SJSA1 (cell line): ENCODE results near the gene TMEFF2. TPM values are rescaled to one million over a fixed set of nuclear protein-coding genes. Genes with fewer than 3 reads are reported as not detected.

Experiments
- DNase-seq, 2 experiments: peaks; one replicate each; pipeline ENCODE4 v3.0.0-alpha.2; 2015 to 2020; ENCODE audit warnings: low spot score in 2 of 2, low read depth in 1 of 2
- H3K27ac ChIP-seq: fragments of 250-450 bp; sonication (Bioruptor Pico); 2 replicates; pipeline ENCODE4 v1.5.1; 2020; ENCODE audit warnings: mild to moderate bottlenecking, moderate library complexity
- H3K27me3 ChIP-seq: fragments of 250-450 bp; sonication (Bioruptor Pico); replicated peaks from 2 replicates; pipeline ENCODE4 v1.5.1; 2020; ENCODE audit warnings: mild to moderate bottlenecking, moderate library complexity
- H3K36me3 ChIP-seq: fragments of 250-450 bp; sonication (Bioruptor Pico); 2 replicates; pipeline ENCODE4 v1.5.1; 2020; ENCODE audit warnings: mild to moderate bottlenecking
- H3K4me1 ChIP-seq: fragments of 250-450 bp; sonication (Bioruptor Pico); replicated peaks from 2 replicates; pipeline ENCODE4 v1.6.1; 2021; ENCODE audit warnings: mild to moderate bottlenecking
- H3K4me3 ChIP-seq: fragments of 250-450 bp; sonication (Bioruptor Pico); 2 replicates; pipeline ENCODE4 v1.5.1; 2020; ENCODE audit warnings: mild to moderate bottlenecking
- H3K9me3 ChIP-seq: fragments of 250-450 bp; sonication (Bioruptor Pico); replicated peaks from 2 replicates; pipeline ENCODE4 v1.5.1; 2020; ENCODE audit warnings: mild to moderate bottlenecking
- total RNA-seq: library from RNA; depleted of rRNA; stranded (reverse); fragments of >200 nt; shearing (Covaris generic); gene quantifications from 2 replicates; pipeline ENCODE4 v1.2.3, GENCODE V29; 2014

The TMEFF2 gene
- total RNA-seq, 1 experiment from 2014 or later, result 0.16 TPM

GRCh38 chr2:192053921-192054320, 140.8 kb downstream of the TMEFF2 start:
- no peaks in the 10 kb centered on the region for H3K4me1 ChIP-seq

GRCh38 chr2:192051533-192051932, 143.2 kb downstream of the TMEFF2 start:
- Histone ChIP-seq H3K27me3 (no peaks in the 10 kb centered on the region), H3K36me3 (no peaks in the 10 kb centered on the region), H3K9me3 (no peaks in the 10 kb centered on the region), H3K4me3 (no peak overlapping the region), H3K27ac (no peak overlapping the region), H3K4me1 (no peaks in the 10 kb centered on the region)
- DNase-seq, result no peak

More at GRCh38 chr2:192053921-192054320, 140.8 kb downstream of the TMEFF2 start:
- no peaks in the 10 kb centered on the region for H3K27me3 ChIP-seq
- H3K4me3 ChIP-seq, result no peak overlapping the region
- no peak overlapping the region for H3K27ac ChIP-seq
- no peaks in the 10 kb centered on the region for H3K9me3 ChIP-seq
- no peak for DNase-seq
- no peaks in the 10 kb centered on the region for H3K36me3 ChIP-seq

DNA sequence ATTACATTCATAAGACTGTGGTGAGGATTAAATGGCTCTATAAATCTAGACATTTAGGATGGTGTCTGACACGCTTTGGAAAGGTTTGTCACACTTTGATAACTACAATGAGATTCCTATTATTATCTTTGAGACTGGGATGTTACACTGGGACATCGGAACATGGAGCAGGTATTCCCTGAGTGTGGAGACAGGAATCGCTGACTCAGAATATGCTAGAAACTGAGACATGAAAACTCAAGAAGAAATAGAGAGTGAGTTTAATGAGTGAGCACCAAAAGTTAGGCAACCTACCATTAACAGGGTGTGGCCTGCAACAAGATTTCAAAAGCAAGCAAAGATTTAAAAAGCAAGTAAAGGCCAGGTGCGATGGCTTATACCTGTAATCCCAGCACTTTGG, 145.4 kb downstream of the TMEFF2 start:
- H3K4me1 ChIP-seq, result no peaks in the 10 kb centered on the region
- no peaks in the 10 kb centered on the region for H3K9me3 ChIP-seq

DNA sequence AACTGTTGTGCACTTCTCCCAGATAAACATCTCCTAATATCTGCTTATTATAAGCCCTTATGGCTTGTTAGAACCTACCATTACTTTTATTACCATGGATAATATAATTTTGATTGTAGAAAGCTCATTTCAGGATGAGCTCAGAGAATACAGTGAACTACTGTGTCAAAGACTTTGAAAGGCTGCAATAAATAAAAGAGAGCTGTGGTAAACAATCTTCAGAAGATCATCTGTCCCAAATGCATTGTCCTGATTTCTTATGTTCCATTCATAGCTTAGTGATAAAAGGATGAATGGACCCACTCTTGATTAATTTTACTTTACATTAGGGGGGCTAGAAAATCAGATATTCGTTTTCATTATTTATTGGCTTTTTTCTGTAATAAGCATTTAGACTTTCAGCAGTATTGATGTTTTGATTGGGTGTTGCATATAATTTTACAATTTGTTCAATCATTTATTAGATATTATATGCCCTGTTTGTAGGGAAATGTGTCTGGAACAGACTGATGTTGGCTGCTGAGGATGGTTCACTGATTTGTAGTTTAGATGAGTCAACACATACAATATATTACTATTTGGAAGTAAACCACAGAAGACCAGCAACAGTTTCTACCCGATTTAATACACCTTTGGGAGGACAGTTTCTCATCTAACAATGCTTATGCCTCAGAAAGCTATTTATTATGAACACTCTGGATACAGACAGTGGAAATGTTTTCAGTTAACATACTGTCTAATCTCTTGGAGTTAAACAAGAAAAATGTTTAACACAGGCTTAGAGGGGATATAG, 147.2 kb downstream of the TMEFF2 start:
- no peaks in the 10 kb centered on the region for H3K27me3 ChIP-seq
- H3K36me3 ChIP-seq, result no peaks in the 10 kb centered on the region
- DNase-seq, result no peak
- no peak overlapping the region for H3K4me3 ChIP-seq
- no peaks in the 10 kb centered on the region for H3K9me3 ChIP-seq
- H3K27ac ChIP-seq, result no peak overlapping the region
- no peaks in the 10 kb centered on the region for H3K4me1 ChIP-seq

More for the DNA sequence above, 145.4 kb downstream of the TMEFF2 start:
- no peak for DNase-seq
- no peak overlapping the region for H3K4me3 ChIP-seq
- H3K27ac ChIP-seq, result no peak overlapping the region
- H3K27me3 ChIP-seq, result no peaks in the 10 kb centered on the region
- H3K36me3 ChIP-seq, result no peaks in the 10 kb centered on the region

DNA sequence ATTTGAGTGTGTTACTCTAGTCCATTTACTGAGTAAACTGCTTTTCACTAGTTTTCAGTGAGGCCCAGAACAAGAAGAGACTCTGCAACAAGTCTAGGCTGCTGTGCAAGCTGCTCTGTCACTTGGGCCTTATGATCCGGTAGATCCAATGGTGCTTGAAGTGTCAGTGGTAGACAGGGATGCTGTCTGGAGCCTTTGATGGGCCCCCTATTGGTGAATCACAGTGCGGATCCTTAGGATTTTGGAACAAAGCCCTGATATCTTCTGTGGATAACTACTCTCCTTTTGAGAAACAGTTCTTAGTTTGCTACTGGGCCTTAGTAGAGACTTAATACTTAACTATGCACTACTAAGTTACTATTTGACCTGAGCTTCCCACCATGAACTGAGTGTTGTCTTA, 150.2 kb downstream of the TMEFF2 start:
- Histone ChIP-seq H3K27ac (no peak overlapping the region), H3K36me3 (no peaks in the 10 kb centered on the region), H3K9me3 (no peaks in the 10 kb centered on the region), H3K27me3 (no peaks in the 10 kb centered on the region), H3K4me3 (no peak overlapping the region), H3K4me1 (no peaks in the 10 kb centered on the region)
- no peak for DNase-seq

- Histone ChIP-seq H3K4me3 (no peak overlapping the region), H3K27ac (no peak overlapping the region), H3K36me3 (no peaks in the 10 kb centered on the region), H3K4me1 (no peaks in the 10 kb centered on the region), H3K9me3 (no peaks in the 10 kb centered on the region), H3K27me3 (no peaks in the 10 kb centered on the region)
- DNase-seq, result no peak
These were observed 151.4 kb downstream of the TMEFF2 start for GRCh38 chr2:192043216-192043870.

DNA sequence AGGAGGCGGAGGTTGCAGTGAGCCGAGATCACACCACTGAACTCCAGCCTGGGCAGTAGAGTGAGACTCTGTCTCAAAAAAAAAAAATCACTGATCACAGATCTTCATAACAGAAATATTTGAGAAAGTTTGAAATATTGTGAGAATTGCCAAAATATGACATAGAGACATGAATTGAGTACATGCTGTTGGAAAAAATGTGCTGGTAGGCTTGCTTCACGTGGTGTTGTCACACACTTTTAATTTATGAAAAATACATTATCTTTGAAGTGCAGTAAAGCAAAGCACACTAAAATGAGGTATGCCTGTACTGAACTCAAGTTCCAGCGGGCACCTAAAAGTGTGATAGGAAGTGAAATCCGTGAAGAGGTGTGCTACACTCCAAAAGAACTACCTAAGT, 152.6 kb downstream of the TMEFF2 start:
- H3K4me1 ChIP-seq, result no peaks in the 10 kb centered on the region
- no peak overlapping the region for H3K4me3 ChIP-seq
- no peaks in the 10 kb centered on the region for H3K27me3 ChIP-seq
- no peak overlapping the region for H3K27ac ChIP-seq
- no peak for DNase-seq
- H3K9me3 ChIP-seq, result no peaks in the 10 kb centered on the region
- no peaks in the 10 kb centered on the region for H3K36me3 ChIP-seq

DNA sequence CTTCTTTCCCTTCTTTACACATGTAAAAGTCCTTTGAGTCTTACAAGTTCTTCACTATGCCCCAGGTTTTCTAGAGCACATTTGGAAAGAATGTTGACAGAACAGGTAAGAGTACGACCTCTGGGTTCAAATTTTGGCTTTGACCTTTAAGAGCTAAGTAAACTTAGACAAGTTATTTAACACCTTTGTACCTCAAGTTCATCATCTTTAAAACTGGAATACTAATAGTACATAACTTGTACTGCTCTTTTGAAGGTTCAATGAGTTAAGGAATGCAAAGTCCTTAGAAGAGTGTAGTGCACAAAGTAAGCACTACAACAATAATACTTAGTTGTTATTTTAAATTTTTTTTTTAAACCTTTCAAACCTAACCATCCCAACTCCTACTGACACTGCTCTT, 156.6 kb downstream of the TMEFF2 start:
- H3K27ac ChIP-seq, result no peak overlapping the region
- no peak for DNase-seq
- no peaks in the 10 kb centered on the region for H3K27me3 ChIP-seq
- H3K9me3 ChIP-seq, result no peaks in the 10 kb centered on the region
- H3K4me3 ChIP-seq, result no peak overlapping the region
- no peaks in the 10 kb centered on the region for H3K36me3 ChIP-seq
- no peaks in the 10 kb centered on the region; the same call in 1 of the 2 replicates for H3K4me1 ChIP-seq

- no peaks in the 10 kb centered on the region for H3K36me3 ChIP-seq
- no peak for DNase-seq
- H3K27me3 ChIP-seq, result no peaks in the 10 kb centered on the region
- H3K4me1 ChIP-seq, result no peaks in the 10 kb centered on the region; the same call in 1 of the 2 replicates
- no peak overlapping the region for H3K4me3 ChIP-seq
- no peaks in the 10 kb centered on the region for H3K9me3 ChIP-seq
- H3K27ac ChIP-seq, result no peak overlapping the region
These were observed 158.8 kb downstream of the TMEFF2 start for GRCh38 chr2:192035731-192036442.

DNA sequence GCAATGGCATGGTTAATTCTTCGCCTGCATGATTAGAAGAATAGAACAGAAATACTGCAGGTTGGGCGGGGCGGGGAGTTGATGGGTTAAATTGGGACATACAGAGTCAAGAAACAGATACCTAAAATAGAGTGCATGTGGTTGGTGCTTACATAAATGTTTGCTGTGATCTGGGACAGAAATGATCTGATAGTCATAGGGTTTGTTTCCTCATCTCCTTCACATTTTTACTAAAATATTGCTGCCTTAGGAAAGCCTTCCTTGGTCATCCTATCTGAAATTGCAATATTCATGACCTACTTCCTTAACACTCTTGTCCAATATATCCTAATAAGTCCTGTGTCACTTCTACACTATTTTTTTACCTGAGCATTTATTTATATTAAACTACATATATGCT, 163.9 kb downstream of the TMEFF2 start:
- Histone ChIP-seq H3K4me3 (no peak overlapping the region), H3K9me3 (no peaks in the 10 kb centered on the region), H3K36me3 (no peaks in the 10 kb centered on the region), H3K27me3 (no peaks in the 10 kb centered on the region), H3K27ac (no peak overlapping the region), H3K4me1 (peaks cover 7% of the 10 kb centered on the region; the same call in 1 of the 2 replicates)
- no peak for DNase-seq

GRCh38 chr2:192030289-192030688, 164.4 kb downstream of the TMEFF2 start:
- H3K27ac ChIP-seq, result no peak overlapping the region
- H3K4me3 ChIP-seq, result no peak overlapping the region
- peaks cover 7% of the 10 kb centered on the region; the same call in 1 of the 2 replicates for H3K4me1 ChIP-seq
- no peaks in the 10 kb centered on the region for H3K27me3 ChIP-seq
- no peak for DNase-seq
- H3K9me3 ChIP-seq, result no peaks in the 10 kb centered on the region
- no peaks in the 10 kb centered on the region for H3K36me3 ChIP-seq

GRCh38 chr2:192029089-192029488, 165.6 kb downstream of the TMEFF2 start:
- Histone ChIP-seq H3K36me3 (no peaks in the 10 kb centered on the region), H3K4me3 (no peak overlapping the region), H3K27ac (no peak overlapping the region), H3K4me1 (peaks cover 7% of the 10 kb centered on the region; the same call in 1 of the 2 replicates), H3K27me3 (no peaks in the 10 kb centered on the region), H3K9me3 (no peaks in the 10 kb centered on the region)
- DNase-seq, result peak in 1 of 2 experiments; percentile 15

DNA sequence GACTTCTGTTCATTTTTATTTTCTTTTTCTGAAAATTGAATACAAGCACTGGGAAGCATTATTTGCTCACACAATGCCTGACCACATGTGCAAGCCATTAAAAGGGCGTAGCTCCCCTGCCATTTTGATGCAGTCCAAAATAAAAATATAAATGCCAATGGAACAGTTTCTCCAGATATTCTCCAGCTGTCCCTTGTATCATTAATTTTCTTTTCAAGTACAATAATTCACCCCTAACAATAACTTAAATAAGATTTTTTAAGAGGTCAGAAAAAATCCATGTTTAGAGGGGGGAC, 168.0 kb downstream of the TMEFF2 start:
- peaks cover 7% of the 10 kb centered on the region; the same call in 1 of the 2 replicates for H3K4me1 ChIP-seq
- H3K27me3 ChIP-seq, result no peaks in the 10 kb centered on the region
- H3K27ac ChIP-seq, result 0 out of 2 replicates have a peak overlapping the region, but pooled peaks have one; percentile 10

More for the DNA sequence above, 168.0 kb downstream of the TMEFF2 start:
- H3K36me3 ChIP-seq, result no peaks in the 10 kb centered on the region
- DNase-seq, result no peak
- no peak overlapping the region for H3K4me3 ChIP-seq
- H3K9me3 ChIP-seq, result no peaks in the 10 kb centered on the region
